ENCODE results near the gene SMOC1.

DNA sequence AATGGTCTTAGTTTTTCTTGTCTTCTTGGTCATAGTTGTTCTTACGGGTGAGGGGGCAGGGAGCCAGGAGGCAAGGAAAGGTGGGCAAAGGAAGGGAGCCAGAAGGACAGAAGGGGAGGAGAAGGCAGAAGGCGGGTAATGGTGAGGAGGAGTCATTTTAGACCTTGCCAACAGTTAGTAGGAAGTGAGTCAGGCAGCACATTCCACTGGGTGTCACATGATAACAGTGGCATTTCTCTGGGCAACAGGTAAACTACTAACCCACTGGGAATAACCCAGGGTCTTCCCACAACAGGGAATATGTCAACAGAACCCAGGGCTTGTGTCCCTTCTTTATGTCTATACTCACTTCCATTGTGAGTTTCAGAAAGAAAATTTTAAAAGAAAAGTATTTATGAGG is 181.9 kb downstream of the SMOC1 start:
- TF ChIP-seq, protein P1, sequence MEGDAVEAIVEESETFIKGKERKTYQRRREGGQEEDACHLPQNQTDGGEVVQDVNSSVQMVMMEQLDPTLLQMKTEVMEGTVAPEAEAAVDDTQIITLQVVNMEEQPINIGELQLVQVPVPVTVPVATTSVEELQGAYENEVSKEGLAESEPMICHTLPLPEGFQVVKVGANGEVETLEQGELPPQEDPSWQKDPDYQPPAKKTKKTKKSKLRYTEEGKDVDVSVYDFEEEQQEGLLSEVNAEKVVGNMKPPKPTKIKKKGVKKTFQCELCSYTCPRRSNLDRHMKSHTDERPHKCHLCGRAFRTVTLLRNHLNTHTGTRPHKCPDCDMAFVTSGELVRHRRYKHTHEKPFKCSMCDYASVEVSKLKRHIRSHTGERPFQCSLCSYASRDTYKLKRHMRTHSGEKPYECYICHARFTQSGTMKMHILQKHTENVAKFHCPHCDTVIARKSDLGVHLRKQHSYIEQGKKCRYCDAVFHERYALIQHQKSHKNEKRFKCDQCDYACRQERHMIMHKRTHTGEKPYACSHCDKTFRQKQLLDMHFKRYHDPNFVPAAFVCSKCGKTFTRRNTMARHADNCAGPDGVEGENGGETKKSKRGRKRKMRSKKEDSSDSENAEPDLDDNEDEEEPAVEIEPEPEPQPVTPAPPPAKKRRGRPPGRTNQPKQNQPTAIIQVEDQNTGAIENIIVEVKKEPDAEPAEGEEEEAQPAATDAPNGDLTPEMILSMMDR (IDR thresholded peaks at IDR 0.05; ENCODE audit: borderline replicate concordance, extremely low read depth, low read length, poor library complexity, severe bottlenecking): no peak
- TF ChIP-seq EZH2 (IDR thresholded peaks at IDR 0.05; ENCODE audit: borderline replicate concordance, low read depth, low read length, severe bottlenecking): no peak
